GM12891 (cell line): ENCODE measurements around the gene MYO3A.
"Not testable (repeated sequence)": the region's sequence is repeated elsewhere in the genome, so short reads cannot be mapped to it uniquely, and the experiment has no call there.

Experiments
- POLR2A ChIP-seq: IDR thresholded peaks from 2 replicates; pipeline ENCODE4 v1.6.1; 2011; ENCODE audit warnings: low read depth, low read length, control low read depth
- POLR2AphosphoS5 ChIP-seq: IDR thresholded peaks from 2 replicates; pipeline ENCODE4 v1.6.1; 2011; ENCODE audit warnings: low read depth, low read length, control low read depth
- SPI1 ChIP-seq: IDR thresholded peaks from 2 replicates; pipeline ENCODE4 v1.6.1; 2011; ENCODE audit warnings: low read depth, low read length, control low read depth
- TAF1 ChIP-seq: IDR thresholded peaks from 2 replicates; pipeline ENCODE4 v1.6.1; 2011; ENCODE audit warnings: low read depth, low read length, control low read depth

GRCh38 chr10:26002466-26002865 lies 68.4 kb downstream of the MYO3A start:
- TF ChIP-seq POLR2AphosphoS5, POLR2A, SPI1, TAF1: not testable (repeated sequence)
